GM18507 (cell line): ENCODE results near the gene IP6K1.

Experiments
- DNase-seq: peaks from one replicate; pipeline ENCODE4 v3.0.0; 2011; ENCODE audit warnings: low read depth; ENCODE audit not compliant: insufficient read length; ENCODE audit errors: extremely low spot score
- FAIRE-seq: peaks from 2 replicates; lab custom pipeline; 2011; peaks lifted over from hg19 to GRCh38; lab: Jason Lieb, UNC

Gene IP6K1

DNA sequence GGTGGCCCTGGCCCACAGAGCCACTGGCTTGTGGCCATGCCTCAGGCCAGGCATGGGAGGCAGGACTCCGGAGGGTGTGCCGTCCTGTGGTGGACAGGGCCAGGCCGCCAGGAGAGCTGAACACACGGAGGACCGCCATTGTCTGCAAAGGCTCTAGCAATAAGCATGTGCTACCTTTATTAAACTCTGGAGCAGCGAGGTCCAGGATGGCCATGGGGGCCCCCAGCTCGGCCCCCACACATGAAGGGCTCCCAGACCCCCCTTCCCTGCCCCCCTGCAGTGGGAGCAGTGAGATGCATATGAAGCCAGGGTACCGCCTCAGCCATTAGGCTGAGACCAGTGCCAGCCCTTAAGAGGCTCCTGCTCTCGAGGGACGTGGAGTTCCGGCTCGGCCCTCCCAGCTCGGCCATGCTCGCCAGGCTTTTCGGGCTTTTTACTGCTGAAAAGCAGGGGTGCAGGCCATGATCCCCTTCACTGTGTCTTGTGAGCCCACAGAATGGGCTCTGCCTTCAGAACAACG, 69.6 kb downstream of the IP6K1 start:
- no peak for DNase-seq
- no peak for FAIRE-seq

- FAIRE-seq (no peak), DNase-seq (no peak)
Observed at GRCh38 chr3:49716169-49716568, 70.2 kb downstream of the IP6K1 start.

- FAIRE-seq (no peak), DNase-seq (no peak)
Observed at GRCh38 chr3:49715611-49716121, 70.7 kb downstream of the IP6K1 start.

DNA sequence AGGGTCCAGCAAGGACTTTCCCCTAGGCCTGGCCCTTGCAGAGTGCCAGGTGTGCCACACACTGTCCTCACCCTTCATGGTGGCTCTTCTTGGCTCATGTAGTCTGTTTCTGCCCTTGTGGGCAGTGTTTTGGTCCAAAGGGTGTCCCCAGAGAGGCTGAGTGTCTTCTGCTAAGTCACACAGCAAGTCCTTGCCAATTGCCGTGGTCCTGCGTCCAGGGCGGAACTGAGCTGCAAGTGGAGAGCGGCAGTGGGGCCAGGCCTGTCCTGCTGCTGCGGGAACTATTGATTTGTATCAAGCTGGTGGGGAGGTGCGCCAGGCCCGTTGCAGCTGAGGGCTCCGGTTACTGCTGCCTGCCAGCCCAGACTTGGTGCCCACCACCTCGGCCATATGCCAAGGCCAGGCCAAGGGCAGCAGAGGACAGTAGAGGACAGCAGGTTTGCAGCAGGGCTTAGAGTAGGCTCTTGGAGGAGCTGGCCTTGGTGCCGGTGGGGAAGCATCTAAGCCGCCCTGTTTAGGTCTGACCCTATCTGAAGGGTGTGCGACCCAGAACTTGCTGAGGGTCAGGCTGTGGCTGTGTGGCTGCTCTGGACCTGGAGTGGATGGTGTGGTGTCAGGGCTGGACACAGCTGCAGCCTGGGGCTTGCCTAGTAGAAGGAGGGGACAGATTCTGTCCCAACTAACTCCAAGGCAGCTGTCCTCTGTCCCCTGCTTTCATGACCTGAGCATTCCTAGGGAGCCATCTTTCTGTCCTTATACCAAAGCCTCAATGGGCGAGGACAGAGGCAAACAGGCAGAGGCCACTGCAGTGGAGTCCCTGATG, 71.4 kb downstream of the IP6K1 start:
- FAIRE-seq, result no peak
- DNase-seq, result no peak

DNA sequence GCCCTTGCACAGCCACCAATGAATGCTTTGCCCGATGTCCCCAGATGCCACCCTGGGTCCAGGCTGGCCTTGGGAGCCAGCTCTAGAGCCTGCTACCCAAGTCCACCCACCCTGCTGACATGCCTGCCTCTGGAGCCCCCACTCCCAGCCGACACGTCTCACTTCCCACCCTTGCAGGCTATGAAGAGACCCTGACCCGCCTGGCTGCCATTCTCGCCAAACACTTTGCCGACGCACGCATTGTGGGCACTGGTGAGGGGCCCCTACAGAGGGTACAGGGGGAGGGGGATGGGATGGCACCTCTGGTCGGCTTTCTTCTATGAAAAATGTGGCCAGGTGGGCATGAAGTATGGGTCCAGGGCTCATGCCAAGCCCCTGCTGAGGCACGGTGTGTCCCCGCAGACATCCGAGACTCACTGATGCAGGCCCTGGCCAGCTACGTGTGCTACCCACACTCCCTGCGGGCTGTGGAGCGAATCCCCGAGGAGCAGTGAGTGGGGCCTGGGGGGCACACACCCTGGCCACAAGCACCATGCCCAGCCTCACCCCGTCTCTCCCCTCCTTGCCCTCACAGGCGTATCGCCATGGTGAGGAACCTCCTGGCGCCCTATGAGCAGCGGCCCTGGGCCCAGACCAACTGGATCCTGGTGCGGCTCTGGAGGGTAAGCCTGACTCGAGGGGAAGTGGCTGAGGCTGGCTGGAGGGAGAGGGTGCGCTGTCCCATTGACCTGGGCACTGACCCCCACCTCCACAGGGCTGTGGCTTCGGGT, 72.8 kb downstream of the IP6K1 start:
- FAIRE-seq, result no peak
- DNase-seq, result no peak

DNA sequence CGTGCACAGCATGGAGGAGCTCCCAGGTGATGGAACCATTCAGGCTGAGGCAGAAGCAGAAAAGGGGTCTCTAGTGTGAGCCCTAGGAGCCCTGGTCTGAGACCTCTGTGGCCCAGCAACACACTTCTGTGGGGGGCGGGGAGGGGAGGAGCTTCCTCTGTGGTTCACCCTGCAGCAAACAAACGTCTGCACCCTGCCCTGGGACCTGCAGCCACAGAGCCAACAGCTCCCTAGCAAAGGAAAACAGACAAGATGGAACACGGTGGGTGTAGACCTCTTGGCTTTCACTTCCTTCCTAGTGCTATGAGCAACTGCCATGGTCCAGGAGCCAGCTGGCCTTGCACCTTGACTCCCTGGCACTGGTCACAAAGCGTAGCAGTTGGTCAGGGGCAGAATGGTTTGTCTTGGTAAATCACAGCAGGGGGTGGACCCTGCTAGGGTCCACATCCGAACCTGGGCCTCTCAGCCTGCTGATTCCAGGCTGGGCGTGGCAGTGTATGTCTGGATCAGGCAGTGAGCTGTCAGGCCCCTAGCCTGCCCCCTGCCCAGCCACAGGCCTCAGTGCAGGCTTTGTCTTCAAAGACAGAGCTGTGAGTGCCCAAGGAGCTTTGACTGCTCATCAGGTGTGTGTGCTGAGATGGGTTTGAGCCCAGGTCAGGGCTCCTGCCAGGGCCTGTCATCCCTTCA, 73.6 kb downstream of the IP6K1 start:
- no peak for FAIRE-seq
- no peak for DNase-seq

DNA sequence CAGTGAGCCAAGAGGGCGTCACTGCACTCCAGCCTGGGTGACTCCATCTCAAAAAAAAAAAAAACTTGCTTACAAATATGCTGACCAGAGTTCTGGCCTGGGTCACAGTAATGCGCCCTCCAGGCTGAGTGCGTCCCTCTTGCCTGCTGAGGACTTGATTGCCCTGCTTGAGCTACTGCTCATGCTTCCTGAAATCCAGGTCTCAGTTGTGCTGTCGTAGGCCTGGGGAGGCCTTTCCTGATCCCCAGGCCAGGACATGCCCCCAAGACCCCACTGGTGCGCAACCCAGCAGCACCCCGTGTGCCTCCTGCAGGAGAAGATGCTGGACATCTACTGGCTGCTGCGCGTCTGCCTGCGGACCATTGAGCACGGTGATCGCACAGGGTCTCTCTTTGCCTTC, 74.2 kb downstream of the IP6K1 start:
- no peak for FAIRE-seq
- no peak for DNase-seq

DNA sequence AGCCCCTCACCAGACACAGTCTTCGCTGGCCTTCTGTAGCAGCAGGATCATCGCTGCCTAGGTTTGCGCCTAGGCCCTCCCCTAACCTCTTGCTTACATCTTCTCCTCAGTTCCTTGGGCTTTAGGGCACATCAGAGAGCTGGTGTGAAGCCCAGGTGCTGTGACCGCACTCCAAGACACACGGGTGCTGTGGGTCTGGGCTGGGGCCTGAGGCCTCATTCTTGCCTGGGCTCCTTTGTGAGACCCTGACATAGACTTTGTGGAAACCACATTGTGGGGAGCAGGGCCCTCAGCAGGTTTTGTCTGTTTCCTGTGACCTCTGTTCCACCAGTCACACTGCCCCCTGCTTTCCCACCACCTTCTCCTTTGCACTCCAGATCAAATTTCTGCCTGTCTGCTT, 74.9 kb downstream of the IP6K1 start:
- FAIRE-seq, result no peak
- no peak for DNase-seq

DNA sequence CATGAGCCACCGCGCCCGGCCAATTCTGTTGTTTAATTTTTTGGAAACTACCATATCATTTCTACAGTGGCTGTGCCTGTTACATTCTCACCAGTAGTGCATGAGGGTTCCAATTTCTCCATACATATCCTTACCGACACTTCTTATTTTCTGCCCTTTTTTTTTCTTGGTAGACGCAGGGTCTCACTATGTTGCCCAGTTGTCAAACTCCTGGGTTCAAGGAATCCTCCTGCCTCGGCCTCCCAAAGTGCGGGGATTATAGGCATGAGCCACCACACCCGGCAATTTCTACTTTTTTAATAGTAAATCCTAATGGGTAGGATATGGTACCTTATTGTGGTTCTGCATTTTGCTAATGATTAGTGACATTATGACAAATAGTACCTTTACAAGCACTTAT, 76.5 kb downstream of the IP6K1 start:
- DNase-seq, result no peak
- FAIRE-seq, result no peak

GRCh38 chr3:49707113-49707480, 79.2 kb downstream of the IP6K1 start:
- no peak for FAIRE-seq
- no peak for DNase-seq

DNA sequence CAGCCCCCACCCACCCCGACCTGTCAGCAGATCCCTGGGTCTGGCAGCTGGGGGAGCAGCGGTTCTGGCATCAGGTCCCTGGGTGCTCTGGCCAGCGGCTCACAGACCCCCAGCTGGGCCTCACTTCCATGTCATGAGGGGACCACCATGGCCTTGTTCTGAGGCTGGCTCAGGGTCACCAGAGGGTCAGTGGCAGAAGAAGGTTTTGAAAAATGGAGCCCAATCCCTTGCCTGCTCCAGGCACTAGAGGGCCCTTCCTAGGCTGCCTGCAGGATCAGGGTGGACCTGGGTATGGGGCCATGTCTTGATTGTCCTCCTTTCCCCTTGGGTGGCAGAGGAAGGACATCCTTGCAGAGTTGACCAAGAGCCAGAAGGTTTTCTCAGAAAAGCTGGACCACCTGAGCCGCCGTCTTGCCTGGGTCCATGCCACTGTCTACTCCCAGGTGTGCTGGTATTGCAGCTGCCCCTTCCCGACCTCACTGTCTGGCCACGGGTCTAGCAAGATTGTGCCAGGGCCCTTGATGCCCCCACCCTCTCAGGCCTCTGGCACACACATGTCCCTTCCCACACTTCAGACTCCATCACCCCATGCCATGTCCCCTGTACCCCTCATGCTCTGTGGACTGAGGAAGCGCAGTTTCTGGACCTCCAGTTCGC, 79.8 kb downstream of the IP6K1 start:
- no peak for DNase-seq
- FAIRE-seq, result no peak

- DNase-seq, result no peak
- FAIRE-seq, result no peak
Observed at GRCh38 chr3:49705390-49705960, 80.9 kb downstream of the IP6K1 start.

GRCh38 chr3:49704629-49705028, 81.7 kb downstream of the IP6K1 start:
- no peak for DNase-seq
- FAIRE-seq, result no peak

DNA sequence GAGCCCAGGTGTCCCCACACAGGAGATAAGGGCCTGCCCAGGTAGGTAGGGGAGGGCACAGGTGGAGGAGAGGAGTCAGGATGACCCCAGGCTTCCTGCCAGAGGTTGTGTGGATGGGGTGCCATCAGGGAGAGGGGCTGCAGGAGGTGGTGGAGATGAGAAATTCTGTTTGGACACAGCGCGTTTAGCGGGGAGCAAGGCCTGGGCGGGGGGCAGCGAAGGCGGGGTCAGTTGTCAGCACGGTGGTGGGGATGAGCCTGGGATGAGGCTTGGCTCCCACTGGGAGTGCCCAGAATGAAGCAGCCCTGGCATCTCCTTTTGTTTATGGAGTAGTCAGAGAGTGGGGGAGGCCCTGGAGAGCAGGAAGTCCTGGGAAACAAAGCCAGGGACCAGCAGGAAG, 82.4 kb downstream of the IP6K1 start:
- no peak for DNase-seq
- FAIRE-seq, result no peak

- FAIRE-seq (peak; percentile 89), DNase-seq (peak; percentile 78)
Observed at GRCh38 chr3:49703443-49703927, 82.9 kb downstream of the IP6K1 start.

GRCh38 chr3:49702672-49703071, 83.7 kb downstream of the IP6K1 start:
- FAIRE-seq, result no peak
- DNase-seq, result no peak

DNA sequence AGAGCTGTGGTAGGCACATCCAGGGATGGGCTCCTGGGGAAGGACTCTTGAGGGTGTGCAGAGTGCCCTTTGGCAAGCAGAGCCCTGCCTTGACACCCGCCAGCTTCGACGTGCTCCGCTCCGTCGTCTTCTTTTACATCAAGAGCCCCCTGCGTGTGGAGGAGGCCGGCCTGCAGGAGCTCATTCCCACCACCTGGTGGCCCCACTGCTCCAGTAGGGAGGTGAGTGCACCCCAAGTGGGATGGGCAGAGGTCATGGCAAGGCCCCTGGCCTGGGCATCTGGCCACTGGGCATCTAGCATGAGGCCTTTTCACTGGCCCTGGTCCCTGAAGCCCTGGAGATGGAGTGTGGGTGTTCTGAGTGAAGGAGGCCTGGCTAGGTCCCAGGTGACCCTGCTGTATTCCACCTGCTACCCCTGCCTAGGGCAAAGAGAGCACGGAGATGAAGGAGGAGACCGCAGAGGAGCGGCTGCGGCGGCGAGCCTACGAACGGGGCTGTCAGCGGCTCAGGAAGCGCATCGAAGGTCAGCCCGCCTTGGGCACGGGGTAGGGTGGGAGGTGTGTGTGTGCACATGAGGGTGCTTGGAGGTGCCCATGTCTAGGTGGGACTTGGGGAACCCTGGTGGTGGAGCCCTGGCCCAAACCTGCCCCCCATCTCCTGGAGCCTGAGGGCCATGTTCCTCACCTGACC, 84.8 kb downstream of the IP6K1 start:
- no peak for FAIRE-seq
- DNase-seq, result no peak

DNA sequence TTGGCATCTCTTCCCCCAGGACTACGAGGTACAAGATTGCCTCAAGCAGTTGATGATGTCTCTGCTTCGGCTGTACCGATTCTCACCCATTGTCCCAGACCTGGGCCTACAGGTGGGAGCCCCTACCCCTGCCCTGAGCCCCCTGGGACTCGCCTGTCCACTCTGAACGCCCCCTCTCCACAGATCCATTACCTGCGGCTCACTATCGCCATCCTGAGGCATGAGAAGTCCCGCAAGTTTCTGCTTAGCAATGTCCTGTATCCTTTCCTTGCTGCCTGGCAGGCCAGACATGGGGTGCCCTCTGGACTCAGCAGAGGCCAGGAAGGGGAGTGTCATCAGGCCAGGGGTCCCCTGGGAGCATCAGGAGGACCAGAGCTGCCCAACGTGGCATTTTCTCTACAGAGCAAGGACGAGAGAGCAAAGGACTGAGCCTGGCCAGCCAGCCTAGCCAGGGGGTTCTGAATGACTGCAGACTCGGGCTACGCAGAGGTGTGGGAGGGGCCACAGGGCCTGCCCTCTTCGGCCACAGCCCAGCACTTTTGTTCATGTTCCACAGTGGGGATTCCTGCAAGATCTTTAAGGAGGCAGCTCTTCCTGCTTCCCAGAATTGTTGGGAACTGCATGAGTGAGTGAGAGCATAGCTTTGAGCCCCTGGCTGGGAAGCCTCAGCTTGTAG, 85.8 kb downstream of the IP6K1 start:
- DNase-seq (no peak), FAIRE-seq (no peak)
